Measurements from ENCODE around the gene CUX1.

The CUX1 gene

DNA sequence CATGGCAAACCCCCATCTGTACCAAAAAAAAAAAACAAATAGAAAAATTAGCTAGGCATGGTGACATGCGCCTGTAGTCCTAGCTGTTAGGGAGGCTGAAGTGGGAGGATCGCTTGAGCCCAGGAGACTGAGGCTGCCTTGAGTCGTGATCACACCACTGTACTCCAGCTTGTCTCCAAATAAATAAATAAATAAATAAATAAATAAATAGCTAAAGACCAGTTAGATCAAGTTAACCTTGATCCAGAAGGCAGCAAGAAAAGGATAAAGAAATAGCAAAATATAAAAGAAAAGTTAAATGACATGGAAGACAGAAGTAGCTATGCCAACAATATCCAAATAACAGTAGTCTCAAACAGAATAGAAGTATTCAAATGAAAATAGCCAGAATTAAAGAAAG lies 337.0 kb downstream of the CUX1 start:
- no peak overlapping the region for H3K4me3 ChIP-seq (ENCODE audit: control insufficient read depth, low read depth, low read length)
- TF ChIP-seq, protein P1, sequence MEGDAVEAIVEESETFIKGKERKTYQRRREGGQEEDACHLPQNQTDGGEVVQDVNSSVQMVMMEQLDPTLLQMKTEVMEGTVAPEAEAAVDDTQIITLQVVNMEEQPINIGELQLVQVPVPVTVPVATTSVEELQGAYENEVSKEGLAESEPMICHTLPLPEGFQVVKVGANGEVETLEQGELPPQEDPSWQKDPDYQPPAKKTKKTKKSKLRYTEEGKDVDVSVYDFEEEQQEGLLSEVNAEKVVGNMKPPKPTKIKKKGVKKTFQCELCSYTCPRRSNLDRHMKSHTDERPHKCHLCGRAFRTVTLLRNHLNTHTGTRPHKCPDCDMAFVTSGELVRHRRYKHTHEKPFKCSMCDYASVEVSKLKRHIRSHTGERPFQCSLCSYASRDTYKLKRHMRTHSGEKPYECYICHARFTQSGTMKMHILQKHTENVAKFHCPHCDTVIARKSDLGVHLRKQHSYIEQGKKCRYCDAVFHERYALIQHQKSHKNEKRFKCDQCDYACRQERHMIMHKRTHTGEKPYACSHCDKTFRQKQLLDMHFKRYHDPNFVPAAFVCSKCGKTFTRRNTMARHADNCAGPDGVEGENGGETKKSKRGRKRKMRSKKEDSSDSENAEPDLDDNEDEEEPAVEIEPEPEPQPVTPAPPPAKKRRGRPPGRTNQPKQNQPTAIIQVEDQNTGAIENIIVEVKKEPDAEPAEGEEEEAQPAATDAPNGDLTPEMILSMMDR (conservative IDR thresholded peaks at IDR 0.05; ENCODE audit: control insufficient read depth, insufficient read depth, low read depth, low read length) = no peak
- no peak for DNase-seq (ENCODE audit: low read depth)

DNA sequence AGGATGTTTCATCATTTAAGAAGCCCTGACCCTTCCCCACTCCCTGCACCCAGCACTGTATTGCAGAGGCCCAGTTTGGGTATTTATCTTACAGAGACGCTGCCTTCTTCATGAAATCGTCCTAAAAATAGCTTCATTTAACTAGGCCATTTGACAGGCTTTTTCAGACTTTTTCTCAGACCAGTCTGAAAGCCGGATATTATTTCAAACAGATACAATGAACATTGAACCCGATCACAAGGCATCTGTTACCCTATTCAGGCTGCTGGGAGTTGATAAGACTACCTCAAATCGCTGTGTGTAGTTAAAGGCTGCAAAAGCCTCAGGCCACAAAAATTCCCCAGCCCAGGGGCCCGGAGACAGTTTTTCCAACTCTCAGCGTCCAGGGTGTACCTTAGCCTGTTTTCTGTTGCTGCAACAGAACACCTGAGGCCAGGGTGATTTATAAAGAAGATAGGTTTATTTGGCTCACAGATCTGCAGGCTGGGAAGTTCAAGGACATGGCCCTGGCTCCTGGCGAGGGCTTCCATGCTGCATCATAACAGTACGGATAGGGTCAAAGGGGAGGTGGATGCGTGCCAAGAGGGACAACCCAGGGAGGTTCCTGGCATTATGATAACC lies 338.5 kb downstream of the CUX1 start:
- no peak overlapping the region for H3K4me3 ChIP-seq (ENCODE audit: control insufficient read depth, low read depth, low read length)
- DNase-seq (ENCODE audit: low read depth) = no peak
- TF ChIP-seq, protein P1 (conservative IDR thresholded peaks at IDR 0.05; ENCODE audit: control insufficient read depth, insufficient read depth, low read depth, low read length) = no peak

DNA sequence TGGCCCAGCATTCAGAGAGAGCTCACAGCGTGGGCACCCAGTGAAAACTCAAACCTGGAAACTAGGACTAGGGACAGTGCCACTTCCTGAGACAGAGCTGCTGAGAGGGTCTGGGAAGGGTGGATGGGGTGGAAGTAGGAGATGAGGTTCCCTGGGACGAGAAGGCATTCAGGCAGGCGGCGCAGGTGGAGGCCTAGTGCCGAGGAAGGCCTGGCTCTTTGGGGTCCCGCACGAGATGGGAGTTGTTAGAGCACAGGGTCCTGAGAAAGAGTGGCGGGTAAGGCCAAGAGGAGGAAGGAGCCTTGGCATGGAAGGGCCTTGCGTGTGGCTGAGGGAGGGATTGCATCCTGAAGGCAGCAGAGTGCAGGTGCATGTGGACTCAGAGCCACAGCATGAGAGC lies 339.4 kb downstream of the CUX1 start:
- no peak overlapping the region for H3K4me3 ChIP-seq (ENCODE audit: control insufficient read depth, low read depth, low read length)
- DNase-seq (ENCODE audit: low read depth) = no peak
- TF ChIP-seq, protein P1 (conservative IDR thresholded peaks at IDR 0.05; ENCODE audit: control insufficient read depth, insufficient read depth, low read depth, low read length) = no peak

DNA sequence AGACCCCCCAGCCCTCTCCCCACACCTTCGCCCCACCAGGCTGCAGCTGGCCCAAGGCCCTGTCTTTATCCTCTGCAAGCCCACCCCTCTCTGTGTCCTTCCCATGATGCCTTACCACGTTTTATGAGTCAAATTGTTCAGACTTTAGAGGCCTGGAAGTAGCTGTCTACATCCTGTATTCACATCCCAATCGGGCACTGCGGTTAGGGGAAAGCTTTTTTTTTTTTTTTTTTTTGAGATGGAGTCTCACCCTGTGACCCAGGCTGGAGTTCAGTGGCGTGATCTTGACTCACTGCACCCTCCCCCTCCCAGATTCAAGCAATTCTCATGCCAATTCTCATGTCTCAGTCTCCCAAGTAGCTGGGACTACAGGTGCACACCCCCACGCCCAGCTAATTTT lies 347.7 kb downstream of the CUX1 start:
- no peak overlapping the region for H3K4me3 ChIP-seq (ENCODE audit: control insufficient read depth, low read depth, low read length)
- DNase-seq (ENCODE audit: low read depth) = peak; percentile 12
- TF ChIP-seq, protein P1 (conservative IDR thresholded peaks at IDR 0.05; ENCODE audit: control insufficient read depth, insufficient read depth, low read depth, low read length) = no peak

DNA sequence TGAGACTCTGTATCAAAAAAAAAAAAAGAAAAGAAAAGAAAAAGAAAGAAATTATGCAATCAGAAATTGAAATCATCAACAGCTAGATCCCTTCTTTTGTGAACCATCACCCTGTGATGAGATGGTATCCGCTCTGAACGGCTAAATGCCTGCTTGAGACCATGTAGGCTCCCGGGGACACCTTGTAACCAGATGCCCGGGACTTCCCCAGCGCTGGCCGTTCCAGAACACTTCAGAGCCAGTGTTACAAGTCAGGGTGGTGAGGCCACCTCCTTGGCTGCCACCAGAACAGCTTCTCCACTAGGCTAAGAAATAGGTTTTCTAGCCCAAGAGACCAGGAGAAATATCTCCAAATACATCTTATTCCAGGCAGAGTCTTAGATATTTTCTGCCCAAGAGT lies 349.8 kb downstream of the CUX1 start:
- H3K4me3 ChIP-seq (ENCODE audit: control insufficient read depth, low read depth, low read length) = no peak overlapping the region
- TF ChIP-seq, protein P1 (conservative IDR thresholded peaks at IDR 0.05; ENCODE audit: control insufficient read depth, insufficient read depth, low read depth, low read length) = no peak
- DNase-seq (ENCODE audit: low read depth) = no peak

DNA sequence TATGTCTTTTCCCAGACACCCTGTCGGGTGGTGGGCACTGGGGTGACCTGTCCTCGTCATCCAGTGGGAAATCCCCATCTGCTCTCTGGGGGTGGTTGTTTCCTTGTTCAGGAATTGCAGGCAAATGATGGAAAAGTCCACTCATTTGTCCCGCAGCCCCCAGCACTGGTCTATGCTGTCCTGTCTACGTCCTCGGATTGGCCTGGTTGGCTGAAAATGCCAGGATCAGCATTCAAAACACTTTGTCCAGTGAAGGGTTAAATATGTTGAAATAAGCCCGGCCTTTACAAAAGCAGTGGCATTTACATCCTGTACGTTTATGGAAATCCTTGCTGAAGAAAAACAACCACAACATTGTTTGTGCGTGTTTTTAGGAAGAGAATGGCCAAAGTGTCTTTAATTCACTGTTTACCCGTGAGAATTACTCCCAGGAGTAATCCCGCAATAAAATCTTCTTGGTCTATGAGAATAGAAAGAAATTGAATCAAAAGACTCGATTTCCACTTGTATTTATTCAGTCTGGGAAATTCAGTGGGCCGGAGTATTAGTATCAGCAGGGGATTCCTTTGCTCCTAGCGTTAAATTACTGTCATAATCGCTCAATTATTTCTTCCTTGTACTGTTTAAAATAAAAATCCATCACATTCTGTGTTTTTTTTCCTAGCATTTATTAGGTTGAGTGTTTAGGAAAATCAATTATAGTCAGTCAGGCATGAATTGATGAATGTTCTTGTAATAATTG lies 352.4 kb downstream of the CUX1 start:
- H3K4me3 ChIP-seq (ENCODE audit: control insufficient read depth, low read depth, low read length) = no peak overlapping the region
- TF ChIP-seq, protein P1 (conservative IDR thresholded peaks at IDR 0.05; ENCODE audit: control insufficient read depth, insufficient read depth, low read depth, low read length) = no peak
- peak; percentile 14 for DNase-seq (ENCODE audit: low read depth)

Measured in fibroblast of mammary gland (primary cell).